RWPE2 (cell line): ENCODE measurements around the gene EID1.

ENCODE experiments used
- ATAC-seq: fragments of 200-7000 bp; cut with Tn5 transposase; 3 replicates; pipeline ENCODE4 v1.9.1; 2021; ENCODE audit warnings: low read depth
- DNase-seq: peaks from one replicate; pipeline ENCODE4 v3.0.0-alpha.2; 2020; ENCODE audit warnings: low spot score
- H3K27ac ChIP-seq: fragments of 450-650 bp; 2 replicates; pipeline ENCODE4 v1.5.1; 2017; ENCODE audit warnings: mild to moderate bottlenecking; ENCODE audit not compliant: poor library complexity, severe bottlenecking
- H3K27me3 ChIP-seq: fragments of 250-450 bp; sonication (Bioruptor Pico); 2 replicates; pipeline ENCODE4 v1.5.1; 2021; ENCODE audit warnings: mild to moderate bottlenecking, moderate library complexity; ENCODE audit not compliant: insufficient read depth, poor library complexity, severe bottlenecking
- H3K36me3 ChIP-seq: fragments of 250-450 bp; sonication (Bioruptor Pico); 2 replicates; pipeline ENCODE4 v1.5.1; 2020; ENCODE audit warnings: low read depth, mild to moderate bottlenecking, moderate library complexity
- H3K4me1 ChIP-seq: fragments of 250-450 bp; sonication (Bioruptor Pico); 2 replicates; pipeline ENCODE4 v1.5.1; 2021; ENCODE audit warnings: mild to moderate bottlenecking, moderate library complexity; ENCODE audit not compliant: insufficient read depth, poor library complexity, severe bottlenecking
- H3K4me3 ChIP-seq: fragments of 250-450 bp; sonication (Bioruptor Pico); 2 replicates; pipeline ENCODE4 v1.5.1; 2021; ENCODE audit warnings: mild to moderate bottlenecking, moderate library complexity; ENCODE audit not compliant: severe bottlenecking
- H3K9me3 ChIP-seq: fragments of 250-450 bp; sonication (Bioruptor Pico); 2 replicates; pipeline ENCODE4 v1.5.1; 2021; ENCODE audit warnings: mild to moderate bottlenecking, moderate library complexity; ENCODE audit not compliant: severe bottlenecking
- TF ChIP-seq, protein P1 (sequence below): fragments of 450-650 bp; IDR thresholded peaks from one replicate; pipeline ENCODE4 v1.5.1; 2017; ENCODE audit warnings: mild to moderate bottlenecking, moderate library complexity; ENCODE audit not compliant: poor library complexity, severe bottlenecking

EID1 gene

DNA sequence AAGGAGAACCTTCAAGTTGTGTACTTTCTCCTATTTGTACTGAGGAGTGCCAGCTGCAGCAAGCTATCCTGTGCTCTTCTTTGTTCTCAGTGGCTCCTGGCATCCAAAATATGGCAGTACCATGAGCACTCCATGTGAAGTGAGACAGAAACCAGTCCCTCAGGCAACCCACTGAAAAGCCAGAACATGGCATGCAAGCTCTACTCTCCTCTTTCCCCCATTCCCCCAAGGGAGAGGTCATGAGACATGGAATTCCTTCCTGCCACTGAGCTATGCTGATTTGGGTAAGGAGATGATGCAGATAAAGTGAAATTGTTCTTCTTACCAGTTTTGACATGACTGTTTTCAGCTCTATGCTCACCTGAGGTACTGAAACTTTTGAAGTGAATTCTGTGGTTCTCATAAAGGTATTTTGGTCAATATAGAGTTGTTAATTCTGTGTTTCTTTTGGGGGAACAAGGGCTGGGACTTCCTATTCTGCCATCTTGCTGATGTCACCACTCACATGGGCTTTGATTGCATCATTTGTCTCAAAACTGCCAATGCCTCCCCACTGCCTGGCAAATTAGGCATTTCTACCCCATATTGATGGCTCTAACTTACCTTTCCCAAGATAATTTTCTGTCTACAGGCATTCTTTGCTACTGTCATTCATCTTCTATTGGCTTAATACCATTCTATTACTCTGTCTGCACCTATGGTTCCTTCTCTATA, 44.3 kb upstream of the EID1 start:
- no peaks in the 10 kb centered on the region for H3K27me3 ChIP-seq
- no peaks in the 10 kb centered on the region for H3K4me1 ChIP-seq
- H3K9me3 ChIP-seq, result no peaks in the 10 kb centered on the region
- H3K36me3 ChIP-seq, result no peaks in the 10 kb centered on the region
- no peak overlapping the region for H3K27ac ChIP-seq
- ATAC-seq, result no peak
- H3K4me3 ChIP-seq, result no peak overlapping the region
- TF ChIP-seq, protein P1, sequence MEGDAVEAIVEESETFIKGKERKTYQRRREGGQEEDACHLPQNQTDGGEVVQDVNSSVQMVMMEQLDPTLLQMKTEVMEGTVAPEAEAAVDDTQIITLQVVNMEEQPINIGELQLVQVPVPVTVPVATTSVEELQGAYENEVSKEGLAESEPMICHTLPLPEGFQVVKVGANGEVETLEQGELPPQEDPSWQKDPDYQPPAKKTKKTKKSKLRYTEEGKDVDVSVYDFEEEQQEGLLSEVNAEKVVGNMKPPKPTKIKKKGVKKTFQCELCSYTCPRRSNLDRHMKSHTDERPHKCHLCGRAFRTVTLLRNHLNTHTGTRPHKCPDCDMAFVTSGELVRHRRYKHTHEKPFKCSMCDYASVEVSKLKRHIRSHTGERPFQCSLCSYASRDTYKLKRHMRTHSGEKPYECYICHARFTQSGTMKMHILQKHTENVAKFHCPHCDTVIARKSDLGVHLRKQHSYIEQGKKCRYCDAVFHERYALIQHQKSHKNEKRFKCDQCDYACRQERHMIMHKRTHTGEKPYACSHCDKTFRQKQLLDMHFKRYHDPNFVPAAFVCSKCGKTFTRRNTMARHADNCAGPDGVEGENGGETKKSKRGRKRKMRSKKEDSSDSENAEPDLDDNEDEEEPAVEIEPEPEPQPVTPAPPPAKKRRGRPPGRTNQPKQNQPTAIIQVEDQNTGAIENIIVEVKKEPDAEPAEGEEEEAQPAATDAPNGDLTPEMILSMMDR, result no peak
- no peak for DNase-seq

DNA sequence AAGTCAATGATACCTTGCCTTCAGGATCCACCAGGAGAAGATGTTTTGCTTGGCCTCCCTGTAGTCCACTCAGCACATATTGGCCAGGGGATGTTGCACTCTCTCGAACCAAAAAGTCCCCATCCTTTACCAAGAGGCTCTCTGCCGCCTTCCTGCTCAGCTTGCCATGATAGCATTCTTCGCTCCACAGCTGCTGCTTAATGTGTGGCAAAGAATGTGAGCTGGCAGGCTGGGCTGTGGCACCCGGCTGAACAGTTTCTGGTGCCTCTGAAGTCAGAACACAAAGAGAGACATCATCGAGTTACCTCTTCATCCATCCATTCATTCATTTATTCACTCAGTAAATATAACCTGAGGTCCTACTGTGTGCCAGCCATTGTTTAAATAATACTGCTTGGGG, 43.2 kb upstream of the EID1 start:
- ATAC-seq, result no peak
- TF ChIP-seq, protein P1, result no peak
- no peaks in the 10 kb centered on the region for H3K27me3 ChIP-seq
- H3K4me3 ChIP-seq, result no peak overlapping the region
- H3K9me3 ChIP-seq, result no peaks in the 10 kb centered on the region
- DNase-seq, result no peak
- H3K4me1 ChIP-seq, result no peaks in the 10 kb centered on the region
- H3K36me3 ChIP-seq, result no peaks in the 10 kb centered on the region
- H3K27ac ChIP-seq, result no peak overlapping the region

DNA sequence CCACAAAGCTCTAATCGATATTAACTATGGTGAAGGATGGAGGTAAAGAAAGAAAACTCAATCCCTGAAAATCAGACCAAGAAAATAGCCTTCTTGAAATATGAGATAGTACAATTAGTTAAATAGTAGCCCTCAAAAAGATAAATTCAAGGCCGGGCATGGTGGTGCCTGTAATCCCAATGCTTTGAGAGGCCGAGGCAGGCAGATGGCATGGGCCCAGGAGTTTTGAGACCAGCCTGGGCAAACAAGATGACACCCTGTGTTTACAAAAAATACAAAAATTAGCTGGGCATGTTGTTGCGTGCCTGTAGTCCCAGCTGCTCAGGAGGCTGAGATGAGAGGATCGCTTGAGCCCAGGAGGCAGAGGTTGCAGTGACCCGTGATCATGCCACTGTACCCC, 35.4 kb upstream of the EID1 start:
- no peak for DNase-seq
- H3K4me1 ChIP-seq, result no peaks in the 10 kb centered on the region

DNA sequence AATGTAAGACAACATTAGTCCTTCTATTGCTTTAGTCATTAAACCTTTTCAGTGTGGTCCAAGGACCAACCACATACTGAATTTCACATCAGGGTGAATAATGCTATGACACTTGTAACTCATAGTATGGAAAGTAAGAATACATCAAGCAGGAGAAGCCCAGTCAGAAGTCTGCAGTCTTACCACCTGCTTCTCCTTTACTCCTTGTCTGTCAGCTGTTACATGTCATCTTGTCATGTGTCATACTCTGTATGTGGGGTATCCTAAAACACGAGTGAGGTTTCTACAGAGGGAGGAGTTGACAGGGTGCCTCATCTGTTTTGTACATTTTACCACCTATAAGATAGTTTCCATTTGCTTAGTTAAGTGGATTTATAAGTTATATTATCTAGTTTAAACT, 32.8 kb upstream of the EID1 start:
- DNase-seq (no peak), ATAC-seq (no peak)
- no peaks in the 10 kb centered on the region for H3K36me3 ChIP-seq
- TF ChIP-seq, protein P1, result no peak
- no peaks in the 10 kb centered on the region for H3K4me1 ChIP-seq
- H3K9me3 ChIP-seq, result no peaks in the 10 kb centered on the region
- no peak overlapping the region for H3K4me3 ChIP-seq
- H3K27me3 ChIP-seq, result no peaks in the 10 kb centered on the region
- H3K27ac ChIP-seq, result no peak overlapping the region

More for the DNA sequence above, 35.4 kb upstream of the EID1 start:
- TF ChIP-seq, protein P1, result no peak
- H3K36me3 ChIP-seq, result no peaks in the 10 kb centered on the region
- H3K9me3 ChIP-seq, result no peaks in the 10 kb centered on the region
- H3K27me3 ChIP-seq, result no peaks in the 10 kb centered on the region
- no peak for ATAC-seq
- H3K4me3 ChIP-seq, result no peak overlapping the region
- no peak overlapping the region for H3K27ac ChIP-seq

DNA sequence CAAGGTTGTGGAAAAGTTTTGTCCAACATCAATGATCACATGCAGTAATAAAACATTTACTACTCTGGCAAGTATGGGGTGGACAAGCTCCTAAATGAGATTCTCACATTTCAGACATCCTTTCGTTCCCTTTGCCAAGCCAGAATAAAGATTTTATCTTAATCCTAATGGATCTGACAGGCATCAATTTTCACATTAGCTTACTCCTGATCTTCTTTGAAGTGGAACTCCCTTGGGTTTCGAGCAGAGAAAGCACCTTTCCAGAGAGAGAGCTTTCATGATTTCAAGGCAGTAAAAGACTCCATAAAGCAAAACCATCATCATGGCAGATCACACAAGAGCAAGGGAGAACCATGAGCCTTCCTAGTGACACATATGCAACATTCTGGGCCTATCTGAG, 27.3 kb upstream of the EID1 start:
- Histone ChIP-seq H3K27me3 (no peaks in the 10 kb centered on the region), H3K9me3 (no peaks in the 10 kb centered on the region), H3K36me3 (no peaks in the 10 kb centered on the region), H3K27ac (no peak overlapping the region), H3K4me3 (no peak overlapping the region), H3K4me1 (no peaks in the 10 kb centered on the region)
- ATAC-seq (no peak), DNase-seq (no peak)
- TF ChIP-seq, protein P1, result no peak
